Right forelimb (tissue), 1 donor: ENCODE measurements around the gene OR5F1.

Source experiments
- DNase-seq: peaks from one replicate; pipeline ENCODE4 v3.0.0-alpha.2; 2018

The OR5F1 gene

DNA sequence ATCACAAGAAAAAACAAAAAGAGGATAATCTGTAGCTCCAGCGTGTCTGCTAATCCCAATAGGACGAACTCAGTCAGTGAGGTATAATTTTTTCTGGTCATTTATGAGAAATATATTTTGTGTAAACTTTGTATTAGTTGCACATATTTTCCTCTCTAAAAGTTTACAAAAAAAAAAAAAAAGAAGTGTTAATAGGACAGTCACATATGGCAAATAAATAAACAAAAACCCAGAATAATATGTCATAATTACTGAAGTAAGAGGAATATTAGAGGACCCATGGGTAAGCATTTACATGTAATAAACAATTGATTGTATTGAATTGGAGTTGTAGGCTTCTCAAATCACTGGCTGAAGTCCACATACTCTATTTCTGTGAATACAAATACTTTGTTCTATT is at the start of gene OR5F1:
Gene OR5F1, minus strand, starts transcription at position 101 of the 400 bp plus-strand sequence. Its CDS starts 0 bp downstream, at position 101.
- no peak for DNase-seq

- no peak for DNase-seq
Measured at GRCh38 chr11:56027354-56027753, 32.9 kb upstream of the OR5F1 start, which contains the start of gene OR5AS1. OR5AS1 (plus strand) TSS chr11:56027654; CDS start chr11:56030419, 2,765 bp downstream.

GRCh38 chr11:56013805-56014204 is 19.4 kb upstream of the OR5F1 start:
- DNase-seq: no peak

GRCh38 chr11:56010716-56011115 is 16.3 kb upstream of the OR5F1 start:
- no peak for DNase-seq

DNA sequence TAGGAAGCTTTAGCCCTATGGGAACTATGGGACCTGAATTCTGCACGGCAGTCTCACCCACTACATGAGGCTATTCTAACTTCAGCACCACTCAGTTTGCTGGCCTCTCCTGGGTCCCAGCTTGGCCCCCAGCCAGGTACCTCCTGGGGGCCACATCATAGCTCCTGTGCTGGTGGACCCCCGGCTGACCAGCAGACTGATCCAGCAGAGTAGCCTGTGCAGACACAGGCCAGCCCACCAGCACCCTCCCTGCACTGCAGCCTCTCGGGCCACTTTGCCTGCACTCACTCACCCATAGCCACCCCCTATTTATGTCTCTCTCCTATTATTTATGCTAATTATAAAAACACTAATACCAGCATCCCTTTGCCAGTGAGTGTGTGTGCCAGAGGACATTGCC is 23.5 kb downstream of the OR5F1 start:
- DNase-seq: no peak

- no peak for DNase-seq
Measured at GRCh38 chr11:55969845-55970244, 24.6 kb downstream of the OR5F1 start, which contains the start of gene OR10AG1. OR10AG1 (minus strand) TSS chr11:55969945; CDS start chr11:55969907, 38 bp downstream.

DNA sequence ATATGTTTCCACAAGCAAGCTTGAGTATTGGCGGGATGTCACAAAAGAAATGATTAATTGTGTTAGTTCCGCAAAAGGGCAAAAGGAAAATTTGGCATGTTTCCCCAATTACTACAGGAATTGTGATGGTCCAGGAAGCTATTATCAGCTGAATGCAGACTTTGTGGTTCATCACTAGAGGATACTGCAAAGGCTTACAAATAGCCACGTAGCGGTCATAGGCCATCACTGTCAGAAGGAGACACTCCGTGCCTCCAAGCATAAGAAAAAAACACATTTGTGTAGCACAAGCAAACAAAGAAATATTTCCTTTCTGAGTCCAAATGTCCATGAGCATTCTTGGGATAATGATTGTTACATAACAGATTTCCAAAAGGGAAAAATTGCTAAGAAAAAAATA is 26.5 kb downstream of the OR5F1 start:
- no peak for DNase-seq

- DNase-seq: no peak
Measured at GRCh38 chr11:55966391-55966790, 28.0 kb downstream of the OR5F1 start.

GRCh38 chr11:55956521-55956920 is 37.9 kb downstream of the OR5F1 start:
- no peak for DNase-seq

DNA sequence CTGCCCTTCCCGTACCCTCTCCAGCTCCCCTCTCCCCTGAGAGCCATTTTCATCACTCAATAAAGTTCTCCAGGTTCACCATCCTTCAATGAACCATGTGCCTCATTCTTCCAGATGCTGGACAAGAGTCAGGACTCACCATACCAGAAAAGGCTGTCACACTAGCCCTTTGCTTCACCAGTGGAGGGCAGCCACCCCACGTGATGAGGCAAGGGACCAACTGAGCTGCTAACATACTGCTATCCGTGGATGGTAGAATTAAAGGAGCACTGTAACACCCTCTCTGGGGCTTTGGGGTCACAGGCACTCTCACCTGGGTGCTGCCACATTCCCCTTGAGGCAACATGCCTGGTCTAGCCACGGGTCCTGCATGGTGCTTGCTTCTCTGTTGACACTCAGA is 45.1 kb downstream of the OR5F1 start:
- no peak for DNase-seq
